ENCODE measurements around the gene INCENP. TPM values are rescaled to one million over a fixed set of nuclear protein-coding genes. Genes with fewer than 3 reads are reported as not detected.

Gene INCENP
- total and polyA plus RNA-seq, 10 of the 15 experiments (the other 5 are each of a cell fraction or from before 2014, with no cell fraction given), result 1.4 to 96.8 (median 29.0) TPM

DNA sequence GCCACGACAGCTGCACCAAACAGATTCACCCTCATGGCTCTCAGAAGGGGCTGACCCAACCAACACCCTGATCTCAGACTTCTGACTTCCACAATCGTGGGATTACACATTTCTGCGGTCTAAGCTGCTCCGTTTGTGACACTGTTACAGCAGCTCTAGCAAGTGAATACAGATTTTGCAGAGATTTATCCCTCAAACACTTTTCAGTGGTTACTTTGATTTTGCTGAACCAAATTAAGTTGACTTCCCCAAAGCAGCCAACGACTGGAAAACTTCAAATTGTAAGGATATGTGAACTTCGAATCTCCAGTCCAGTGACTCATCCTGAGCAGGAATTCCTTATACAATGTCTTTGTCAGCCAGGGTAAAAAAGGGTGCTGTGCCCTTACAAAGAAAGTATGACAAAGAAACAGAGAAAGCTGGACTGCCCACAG lies 14.8 kb upstream of the INCENP start:
- Histone ChIP-seq H3K27ac (ENCODE audit: control insufficient read depth, insufficient read depth) (no peak overlapping the region), H3K4me3 (no peak overlapping the region), H3K27me3 (replicated peaks in 1 of 2; ENCODE audit: control insufficient read depth in 2 of 2, insufficient read depth in 2 of 2, low read length in 1 of 2) (no peaks in the 10 kb centered on the region), H3K9ac (ENCODE audit: control insufficient read depth, insufficient read depth, low read length) (no peak overlapping the region), H2AFZ (ENCODE audit: control insufficient read depth, low read depth, low read length) (no peak overlapping the region), H3K79me2 (ENCODE audit: control insufficient read depth, insufficient read depth, low read length) (no peaks in the 10 kb centered on the region), H4K20me1 (ENCODE audit: control insufficient read depth, insufficient read depth) (no peaks in the 10 kb centered on the region), H3K36me3 (ENCODE audit: control insufficient read depth in 2 of 2, insufficient read depth in 2 of 2, low read length in 1 of 2) (no peaks in the 10 kb centered on the region), H3K4me2 (ENCODE audit: control insufficient read depth, insufficient read depth) (no peak overlapping the region), H3K4me1 (ENCODE audit: control insufficient read depth, insufficient read depth, low read length) (no peaks in the 10 kb centered on the region), H3K9me3 (replicated peaks; ENCODE audit: control insufficient read depth, insufficient read depth, low read length) (no peaks in the 10 kb centered on the region)
- no TSS peak for BruUV-seq (replicated peaks)
- CTCF ChIA-PET, result interaction anchor here (0.8 to 7.6 kb wide), 28 partner anchors 8 to 631 kb away, joined by 3 to 146 read pairs (median 5); partner anchors contain the start of genes FEN1 and TMEM258
- intact Hi-C loops (cut with micrococcal nuclease; ENCODE audit: unreplicated experiment), result loop anchor here (1.0 to 5.0 kb wide), 3 partner anchors 210 to 362 kb away; no protein-coding TSS in a partner anchor
- RAD21 ChIA-PET (ENCODE audit: unreplicated experiment), result interaction anchor here (1.3 to 4.7 kb wide), 6 partner anchors 15 to 311 kb away, joined by 5 to 70 read pairs (median 31); partner anchors contain the start of gene INCENP
- SMC1A ChIA-PET (ENCODE audit: uncharacterized antibody, unreplicated experiment), result interaction anchor here (0.7 to 6.6 kb wide), 11 partner anchors 26 to 465 kb away, joined by 3 to 77 read pairs (median 5); partner anchors contain the start of genes EEF1G and FEN1
- DNase-seq (ENCODE audit: low read depth, low spot score) (no peak), ATAC-seq (no peak), FAIRE-seq (no peak)
- POLR2A ChIA-PET, result no interaction called here
- in situ Hi-C loops (cut with MboI), result loop anchor here (5.0 kb wide), 2 partner anchors 212 to 312 kb away; no protein-coding TSS in a partner anchor
- 31% methylated on average over 6 of the region's 6 CpGs for WGBS (ENCODE audit: insufficient coverage, insufficient replicate concordance, low lambda C conversion rate, missing lambda C conversion rate)
- TF ChIP-seq IKZF2 (IDR thresholded peaks at IDR 0.05) (no peak), NFYA (IDR thresholded peaks at IDR 0.05; ENCODE audit: borderline replicate concordance, low read depth, low read length) (no peak), NR2C1 (IDR thresholded peaks at IDR 0.05) (no peak), HDAC2 (IDR thresholded peaks at IDR 0.05) (no peak), PBX3 (IDR thresholded peaks at IDR 0.05; ENCODE audit: insufficient replicate concordance, low read depth, low read length) (no peak), STAT1 (conservative IDR thresholded peaks at IDR 0.05) (no peak), SP1 (IDR thresholded peaks at IDR 0.05; ENCODE audit: low read depth, low read length) (no peak), GABPA (IDR thresholded peaks at IDR 0.05; ENCODE audit: low read depth) (no peak), NFXL1 (IDR thresholded peaks at IDR 0.05; ENCODE audit: borderline replicate concordance) (no peak), CBX5 (IDR thresholded peaks at IDR 0.05; ENCODE audit: low read depth) (no peak), TCF7 (IDR thresholded peaks at IDR 0.05; ENCODE audit: borderline replicate concordance) (no peak), ZNF217 (IDR thresholded peaks at IDR 0.05) (no peak)
- TF ChIP-seq, protein P1, sequence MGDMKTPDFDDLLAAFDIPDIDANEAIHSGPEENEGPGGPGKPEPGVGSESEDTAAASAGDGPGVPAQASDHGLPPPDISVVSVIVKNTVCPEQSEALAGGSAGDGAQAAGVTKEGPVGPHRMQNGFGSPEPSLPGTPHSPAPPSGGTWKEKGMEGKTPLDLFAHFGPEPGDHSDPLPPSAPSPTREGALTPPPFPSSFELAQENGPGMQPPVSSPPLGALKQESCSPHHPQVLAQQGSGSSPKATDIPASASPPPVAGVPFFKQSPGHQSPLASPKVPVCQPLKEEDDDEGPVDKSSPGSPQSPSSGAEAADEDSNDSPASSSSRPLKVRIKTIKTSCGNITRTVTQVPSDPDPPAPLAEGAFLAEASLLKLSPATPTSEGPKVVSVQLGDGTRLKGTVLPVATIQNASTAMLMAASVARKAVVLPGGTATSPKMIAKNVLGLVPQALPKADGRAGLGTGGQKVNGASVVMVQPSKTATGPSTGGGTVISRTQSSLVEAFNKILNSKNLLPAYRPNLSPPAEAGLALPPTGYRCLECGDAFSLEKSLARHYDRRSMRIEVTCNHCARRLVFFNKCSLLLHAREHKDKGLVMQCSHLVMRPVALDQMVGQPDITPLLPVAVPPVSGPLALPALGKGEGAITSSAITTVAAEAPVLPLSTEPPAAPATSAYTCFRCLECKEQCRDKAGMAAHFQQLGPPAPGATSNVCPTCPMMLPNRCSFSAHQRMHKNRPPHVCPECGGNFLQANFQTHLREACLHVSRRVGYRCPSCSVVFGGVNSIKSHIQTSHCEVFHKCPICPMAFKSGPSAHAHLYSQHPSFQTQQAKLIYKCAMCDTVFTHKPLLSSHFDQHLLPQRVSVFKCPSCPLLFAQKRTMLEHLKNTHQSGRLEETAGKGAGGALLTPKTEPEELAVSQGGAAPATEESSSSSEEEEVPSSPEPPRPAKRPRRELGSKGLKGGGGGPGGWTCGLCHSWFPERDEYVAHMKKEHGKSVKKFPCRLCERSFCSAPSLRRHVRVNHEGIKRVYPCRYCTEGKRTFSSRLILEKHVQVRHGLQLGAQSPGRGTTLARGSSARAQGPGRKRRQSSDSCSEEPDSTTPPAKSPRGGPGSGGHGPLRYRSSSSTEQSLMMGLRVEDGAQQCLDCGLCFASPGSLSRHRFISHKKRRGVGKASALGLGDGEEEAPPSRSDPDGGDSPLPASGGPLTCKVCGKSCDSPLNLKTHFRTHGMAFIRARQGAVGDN (IDR thresholded peaks at IDR 0.05), result no peak
- TF ChIP-seq, protein P2, sequence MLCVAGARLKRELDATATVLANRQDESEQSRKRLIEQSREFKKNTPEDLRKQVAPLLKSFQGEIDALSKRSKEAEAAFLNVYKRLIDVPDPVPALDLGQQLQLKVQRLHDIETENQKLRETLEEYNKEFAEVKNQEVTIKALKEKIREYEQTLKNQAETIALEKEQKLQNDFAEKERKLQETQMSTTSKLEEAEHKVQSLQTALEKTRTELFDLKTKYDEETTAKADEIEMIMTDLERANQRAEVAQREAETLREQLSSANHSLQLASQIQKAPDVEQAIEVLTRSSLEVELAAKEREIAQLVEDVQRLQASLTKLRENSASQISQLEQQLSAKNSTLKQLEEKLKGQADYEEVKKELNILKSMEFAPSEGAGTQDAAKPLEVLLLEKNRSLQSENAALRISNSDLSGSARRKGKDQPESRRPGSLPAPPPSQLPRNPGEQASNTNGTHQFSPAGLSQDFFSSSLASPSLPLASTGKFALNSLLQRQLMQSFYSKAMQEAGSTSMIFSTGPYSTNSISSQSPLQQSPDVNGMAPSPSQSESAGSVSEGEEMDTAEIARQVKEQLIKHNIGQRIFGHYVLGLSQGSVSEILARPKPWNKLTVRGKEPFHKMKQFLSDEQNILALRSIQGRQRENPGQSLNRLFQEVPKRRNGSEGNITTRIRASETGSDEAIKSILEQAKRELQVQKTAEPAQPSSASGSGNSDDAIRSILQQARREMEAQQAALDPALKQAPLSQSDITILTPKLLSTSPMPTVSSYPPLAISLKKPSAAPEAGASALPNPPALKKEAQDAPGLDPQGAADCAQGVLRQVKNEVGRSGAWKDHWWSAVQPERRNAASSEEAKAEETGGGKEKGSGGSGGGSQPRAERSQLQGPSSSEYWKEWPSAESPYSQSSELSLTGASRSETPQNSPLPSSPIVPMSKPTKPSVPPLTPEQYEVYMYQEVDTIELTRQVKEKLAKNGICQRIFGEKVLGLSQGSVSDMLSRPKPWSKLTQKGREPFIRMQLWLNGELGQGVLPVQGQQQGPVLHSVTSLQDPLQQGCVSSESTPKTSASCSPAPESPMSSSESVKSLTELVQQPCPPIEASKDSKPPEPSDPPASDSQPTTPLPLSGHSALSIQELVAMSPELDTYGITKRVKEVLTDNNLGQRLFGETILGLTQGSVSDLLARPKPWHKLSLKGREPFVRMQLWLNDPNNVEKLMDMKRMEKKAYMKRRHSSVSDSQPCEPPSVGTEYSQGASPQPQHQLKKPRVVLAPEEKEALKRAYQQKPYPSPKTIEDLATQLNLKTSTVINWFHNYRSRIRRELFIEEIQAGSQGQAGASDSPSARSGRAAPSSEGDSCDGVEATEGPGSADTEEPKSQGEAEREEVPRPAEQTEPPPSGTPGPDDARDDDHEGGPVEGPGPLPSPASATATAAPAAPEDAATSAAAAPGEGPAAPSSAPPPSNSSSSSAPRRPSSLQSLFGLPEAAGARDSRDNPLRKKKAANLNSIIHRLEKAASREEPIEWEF (IDR thresholded peaks at IDR 0.05; ENCODE audit: insufficient replicate concordance, low read depth, low read length), result no peak
